ENCODE measurements around the gene GLUD2. TPM values are rescaled to one million over a fixed set of nuclear protein-coding genes. Genes with fewer than 3 reads are reported as not detected.

Gene GLUD2
- total and polyA plus RNA-seq, 2 of the 8 experiments (the other 6 are each of a cell fraction or from before 2014, with no cell fraction given), result 0.14 to 0.26 TPM

DNA sequence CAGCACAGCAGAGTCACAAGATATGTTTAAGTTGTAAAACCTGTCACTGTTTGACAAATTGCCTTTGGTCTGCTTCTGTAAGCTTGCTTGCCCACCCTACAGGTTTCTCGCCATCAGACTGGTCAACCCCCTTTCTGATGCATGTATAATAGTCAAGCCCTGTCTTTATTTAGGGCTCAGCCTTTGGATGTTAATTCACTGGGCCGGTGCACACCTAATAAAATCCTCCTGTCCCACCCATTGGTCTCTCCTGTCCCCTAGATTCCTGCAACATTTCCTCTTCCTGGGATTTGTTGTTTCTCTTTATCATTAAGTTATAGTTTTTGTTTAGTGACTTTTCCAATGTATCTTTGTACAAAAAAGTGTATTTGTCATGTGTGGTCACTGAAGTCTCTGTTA, 38.2 kb downstream of the GLUD2 start (continued):
- TF ChIP-seq, protein P1, sequence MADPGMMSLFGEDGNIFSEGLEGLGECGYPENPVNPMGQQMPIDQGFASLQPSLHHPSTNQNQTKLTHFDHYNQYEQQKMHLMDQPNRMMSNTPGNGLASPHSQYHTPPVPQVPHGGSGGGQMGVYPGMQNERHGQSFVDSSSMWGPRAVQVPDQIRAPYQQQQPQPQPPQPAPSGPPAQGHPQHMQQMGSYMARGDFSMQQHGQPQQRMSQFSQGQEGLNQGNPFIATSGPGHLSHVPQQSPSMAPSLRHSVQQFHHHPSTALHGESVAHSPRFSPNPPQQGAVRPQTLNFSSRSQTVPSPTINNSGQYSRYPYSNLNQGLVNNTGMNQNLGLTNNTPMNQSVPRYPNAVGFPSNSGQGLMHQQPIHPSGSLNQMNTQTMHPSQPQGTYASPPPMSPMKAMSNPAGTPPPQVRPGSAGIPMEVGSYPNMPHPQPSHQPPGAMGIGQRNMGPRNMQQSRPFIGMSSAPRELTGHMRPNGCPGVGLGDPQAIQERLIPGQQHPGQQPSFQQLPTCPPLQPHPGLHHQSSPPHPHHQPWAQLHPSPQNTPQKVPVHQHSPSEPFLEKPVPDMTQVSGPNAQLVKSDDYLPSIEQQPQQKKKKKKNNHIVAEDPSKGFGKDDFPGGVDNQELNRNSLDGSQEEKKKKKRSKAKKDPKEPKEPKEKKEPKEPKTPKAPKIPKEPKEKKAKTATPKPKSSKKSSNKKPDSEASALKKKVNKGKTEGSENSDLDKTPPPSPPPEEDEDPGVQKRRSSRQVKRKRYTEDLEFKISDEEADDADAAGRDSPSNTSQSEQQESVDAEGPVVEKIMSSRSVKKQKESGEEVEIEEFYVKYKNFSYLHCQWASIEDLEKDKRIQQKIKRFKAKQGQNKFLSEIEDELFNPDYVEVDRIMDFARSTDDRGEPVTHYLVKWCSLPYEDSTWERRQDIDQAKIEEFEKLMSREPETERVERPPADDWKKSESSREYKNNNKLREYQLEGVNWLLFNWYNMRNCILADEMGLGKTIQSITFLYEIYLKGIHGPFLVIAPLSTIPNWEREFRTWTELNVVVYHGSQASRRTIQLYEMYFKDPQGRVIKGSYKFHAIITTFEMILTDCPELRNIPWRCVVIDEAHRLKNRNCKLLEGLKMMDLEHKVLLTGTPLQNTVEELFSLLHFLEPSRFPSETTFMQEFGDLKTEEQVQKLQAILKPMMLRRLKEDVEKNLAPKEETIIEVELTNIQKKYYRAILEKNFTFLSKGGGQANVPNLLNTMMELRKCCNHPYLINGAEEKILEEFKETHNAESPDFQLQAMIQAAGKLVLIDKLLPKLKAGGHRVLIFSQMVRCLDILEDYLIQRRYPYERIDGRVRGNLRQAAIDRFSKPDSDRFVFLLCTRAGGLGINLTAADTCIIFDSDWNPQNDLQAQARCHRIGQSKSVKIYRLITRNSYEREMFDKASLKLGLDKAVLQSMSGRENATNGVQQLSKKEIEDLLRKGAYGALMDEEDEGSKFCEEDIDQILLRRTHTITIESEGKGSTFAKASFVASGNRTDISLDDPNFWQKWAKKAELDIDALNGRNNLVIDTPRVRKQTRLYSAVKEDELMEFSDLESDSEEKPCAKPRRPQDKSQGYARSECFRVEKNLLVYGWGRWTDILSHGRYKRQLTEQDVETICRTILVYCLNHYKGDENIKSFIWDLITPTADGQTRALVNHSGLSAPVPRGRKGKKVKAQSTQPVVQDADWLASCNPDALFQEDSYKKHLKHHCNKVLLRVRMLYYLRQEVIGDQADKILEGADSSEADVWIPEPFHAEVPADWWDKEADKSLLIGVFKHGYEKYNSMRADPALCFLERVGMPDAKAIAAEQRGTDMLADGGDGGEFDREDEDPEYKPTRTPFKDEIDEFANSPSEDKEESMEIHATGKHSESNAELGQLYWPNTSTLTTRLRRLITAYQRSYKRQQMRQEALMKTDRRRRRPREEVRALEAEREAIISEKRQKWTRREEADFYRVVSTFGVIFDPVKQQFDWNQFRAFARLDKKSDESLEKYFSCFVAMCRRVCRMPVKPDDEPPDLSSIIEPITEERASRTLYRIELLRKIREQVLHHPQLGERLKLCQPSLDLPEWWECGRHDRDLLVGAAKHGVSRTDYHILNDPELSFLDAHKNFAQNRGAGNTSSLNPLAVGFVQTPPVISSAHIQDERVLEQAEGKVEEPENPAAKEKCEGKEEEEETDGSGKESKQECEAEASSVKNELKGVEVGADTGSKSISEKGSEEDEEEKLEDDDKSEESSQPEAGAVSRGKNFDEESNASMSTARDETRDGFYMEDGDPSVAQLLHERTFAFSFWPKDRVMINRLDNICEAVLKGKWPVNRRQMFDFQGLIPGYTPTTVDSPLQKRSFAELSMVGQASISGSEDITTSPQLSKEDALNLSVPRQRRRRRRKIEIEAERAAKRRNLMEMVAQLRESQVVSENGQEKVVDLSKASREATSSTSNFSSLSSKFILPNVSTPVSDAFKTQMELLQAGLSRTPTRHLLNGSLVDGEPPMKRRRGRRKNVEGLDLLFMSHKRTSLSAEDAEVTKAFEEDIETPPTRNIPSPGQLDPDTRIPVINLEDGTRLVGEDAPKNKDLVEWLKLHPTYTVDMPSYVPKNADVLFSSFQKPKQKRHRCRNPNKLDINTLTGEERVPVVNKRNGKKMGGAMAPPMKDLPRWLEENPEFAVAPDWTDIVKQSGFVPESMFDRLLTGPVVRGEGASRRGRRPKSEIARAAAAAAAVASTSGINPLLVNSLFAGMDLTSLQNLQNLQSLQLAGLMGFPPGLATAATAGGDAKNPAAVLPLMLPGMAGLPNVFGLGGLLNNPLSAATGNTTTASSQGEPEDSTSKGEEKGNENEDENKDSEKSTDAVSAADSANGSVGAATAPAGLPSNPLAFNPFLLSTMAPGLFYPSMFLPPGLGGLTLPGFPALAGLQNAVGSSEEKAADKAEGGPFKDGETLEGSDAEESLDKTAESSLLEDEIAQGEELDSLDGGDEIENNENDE (IDR thresholded peaks at IDR 0.05; ENCODE audit: insufficient replicate concordance, low read length), result no peak

Data from H1 (cell line).